Activated naive CD4-positive, alpha-beta T cell treated with anti-CD3 and anti-CD28 coated beads for 36 hours (primary cell): Measurements from ENCODE around the gene GALNT17. TPM values are rescaled to one million over a fixed set of nuclear protein-coding genes. Genes with fewer than 3 reads are reported as not detected.
"Not testable (repeated sequence)": the region's sequence is repeated elsewhere in the genome, so short reads cannot be mapped to it uniquely, and the experiment has no call there.

ENCODE experiments used
- CTCF ChIA-PET: fragments of 350-600 bp; sonication (Branson Sonifier 250); formaldehyde crosslinking; loops from one replicate; lab custom pipeline; 2021; ENCODE audit warnings: antibody characterized with exemption; lab: Charles Lee
- DNase-seq: peaks from one replicate; pipeline ENCODE4 v3.0.0-alpha.2; 2020
- H3K27ac Mint-ChIP-seq: one replicate; pipeline ENCODE4 v1.8.0; 2021; ENCODE audit warnings: mild to moderate bottlenecking, mixed read lengths
- H3K27me3 Mint-ChIP-seq: one replicate; pipeline ENCODE4 v1.8.0; 2021; ENCODE audit warnings: low read depth, mixed read lengths
- H3K36me3 Mint-ChIP-seq: one replicate; pipeline ENCODE4 v1.8.0; 2021; ENCODE audit warnings: low read depth, mixed read lengths
- H3K4me1 Mint-ChIP-seq: one replicate; pipeline ENCODE4 v1.8.0; 2021; ENCODE audit warnings: low read depth, mixed read lengths
- H3K4me3 Mint-ChIP-seq: one replicate; pipeline ENCODE4 v1.8.0; 2021; ENCODE audit warnings: mild to moderate bottlenecking, moderate library complexity, mixed read lengths
- H3K9me3 Mint-ChIP-seq: one replicate; pipeline ENCODE4 v1.8.0; 2021; ENCODE audit warnings: mixed read lengths
- intact Hi-C: fragments of 100-400 bp; cut with micrococcal nuclease; formaldehyde crosslinking; loops from one replicate; pipeline ENCODE4 v1.15.1; 2023
- total RNA-seq, 2 experiments: library from RNA; stranded (reverse); gene quantifications; one replicate each; pipeline ENCODE4 v1.2.3, GENCODE V29; 2021

Gene GALNT17
- total RNA-seq, 2 experiments from 2014 or later: not detected

- intact Hi-C loops: no loop called here
- Mint-ChIP-seq H3K9me3 (peaks cover 3% of the 10 kb centered on the region), H3K4me3 (no peak overlapping the region), H3K4me1 (no peaks in the 10 kb centered on the region), H3K36me3 (no peaks in the 10 kb centered on the region), H3K27me3 (no peaks in the 10 kb centered on the region), H3K27ac (no peak overlapping the region)
- DNase-seq: no peak
- CTCF ChIA-PET: no interaction called here
Measured at GRCh38 chr7:71638108-71638507, 506.2 kb downstream of the GALNT17 start.

GRCh38 chr7:71639382-71640085, 507.6 kb downstream of the GALNT17 start:
- CTCF ChIA-PET: no interaction called here
- intact Hi-C loops: no loop called here
- H3K27ac Mint-ChIP-seq: no peak overlapping the region
- H3K36me3 Mint-ChIP-seq: peaks cover 1% of the 10 kb centered on the region
- no peaks in the 10 kb centered on the region for H3K27me3 Mint-ChIP-seq
- no peak for DNase-seq
- H3K4me1 Mint-ChIP-seq: no peaks in the 10 kb centered on the region
- H3K4me3 Mint-ChIP-seq: no peak overlapping the region
- H3K9me3 Mint-ChIP-seq: peaks cover 3% of the 10 kb centered on the region

GRCh38 chr7:71643031-71643430, 511.1 kb downstream of the GALNT17 start:
- DNase-seq, CTCF ChIA-PET, H3K27ac Mint-ChIP-seq, H3K4me1 Mint-ChIP-seq, H3K36me3 Mint-ChIP-seq, H3K4me3 Mint-ChIP-seq, intact Hi-C loops, H3K27me3 Mint-ChIP-seq: not testable (repeated sequence)
- peaks cover 14% of the 10 kb centered on the region for H3K9me3 Mint-ChIP-seq

- Mint-ChIP-seq H3K36me3 (peaks cover 1% of the 10 kb centered on the region), H3K27ac (no peak overlapping the region), H3K4me1 (no peaks in the 10 kb centered on the region), H3K27me3 (no peaks in the 10 kb centered on the region), H3K9me3 (peaks cover 19% of the 10 kb centered on the region), H3K4me3 (no peak overlapping the region)
- no peak for DNase-seq
- CTCF ChIA-PET: no interaction called here
- intact Hi-C loops: no loop called here
Measured at GRCh38 chr7:71645836-71646235, 513.9 kb downstream of the GALNT17 start.

- H3K4me1 Mint-ChIP-seq: no peaks in the 10 kb centered on the region
- no peaks in the 10 kb centered on the region for H3K36me3 Mint-ChIP-seq
- H3K27ac Mint-ChIP-seq: no peak overlapping the region
- no peaks in the 10 kb centered on the region for H3K27me3 Mint-ChIP-seq
- H3K4me3 Mint-ChIP-seq: no peak overlapping the region
- CTCF ChIA-PET: no interaction called here
- peaks cover 18% of the 10 kb centered on the region for H3K9me3 Mint-ChIP-seq
- DNase-seq: no peak
- intact Hi-C loops: no loop called here
Measured at GRCh38 chr7:71649812-71650211, 517.9 kb downstream of the GALNT17 start.

GRCh38 chr7:71650653-71651337, 518.9 kb downstream of the GALNT17 start:
- CTCF ChIA-PET: no interaction called here
- H3K9me3 Mint-ChIP-seq: peaks cover 14% of the 10 kb centered on the region
- H3K4me3 Mint-ChIP-seq: no peak overlapping the region
- no peaks in the 10 kb centered on the region for H3K27me3 Mint-ChIP-seq
- no peaks in the 10 kb centered on the region for H3K36me3 Mint-ChIP-seq
- DNase-seq: no peak
- intact Hi-C loops: no loop called here
- no peaks in the 10 kb centered on the region for H3K4me1 Mint-ChIP-seq
- H3K27ac Mint-ChIP-seq: no peak overlapping the region

GRCh38 chr7:71652510-71652909, 520.6 kb downstream of the GALNT17 start:
- no peaks in the 10 kb centered on the region for H3K27me3 Mint-ChIP-seq
- intact Hi-C loops: no loop called here
- no peak for DNase-seq
- CTCF ChIA-PET: no interaction called here
- H3K4me1 Mint-ChIP-seq: no peaks in the 10 kb centered on the region
- peaks cover 17% of the 10 kb centered on the region for H3K9me3 Mint-ChIP-seq
- no peak overlapping the region for H3K4me3 Mint-ChIP-seq
- H3K36me3 Mint-ChIP-seq: no peaks in the 10 kb centered on the region
- H3K27ac Mint-ChIP-seq: no peak overlapping the region

- H3K4me3 Mint-ChIP-seq: no peak overlapping the region
- no peaks in the 10 kb centered on the region for H3K4me1 Mint-ChIP-seq
- no peak for DNase-seq
- CTCF ChIA-PET: no interaction called here
- H3K36me3 Mint-ChIP-seq: peaks cover 2% of the 10 kb centered on the region
- H3K27me3 Mint-ChIP-seq: no peaks in the 10 kb centered on the region
- intact Hi-C loops: no loop called here
- peaks cover 15% of the 10 kb centered on the region for H3K9me3 Mint-ChIP-seq
- H3K27ac Mint-ChIP-seq: no peak overlapping the region
Measured at GRCh38 chr7:71657386-71657785, 525.4 kb downstream of the GALNT17 start.

- DNase-seq: no peak
- Mint-ChIP-seq H3K9me3 (peaks cover 18% of the 10 kb centered on the region), H3K4me1 (no peaks in the 10 kb centered on the region), H3K36me3 (peaks cover 2% of the 10 kb centered on the region), H3K27ac (no peak overlapping the region), H3K4me3 (no peak overlapping the region), H3K27me3 (no peaks in the 10 kb centered on the region)
- CTCF ChIA-PET: no interaction called here
- intact Hi-C loops: no loop called here
Measured at GRCh38 chr7:71659622-71660021, 527.7 kb downstream of the GALNT17 start.

- no peak overlapping the region for H3K4me3 Mint-ChIP-seq
- H3K4me1 Mint-ChIP-seq: no peaks in the 10 kb centered on the region
- peaks cover 2% of the 10 kb centered on the region for H3K36me3 Mint-ChIP-seq
- peaks cover 15% of the 10 kb centered on the region for H3K9me3 Mint-ChIP-seq
- no peak for DNase-seq
- intact Hi-C loops: no loop called here
- no peaks in the 10 kb centered on the region for H3K27me3 Mint-ChIP-seq
- H3K27ac Mint-ChIP-seq: no peak overlapping the region
- CTCF ChIA-PET: no interaction called here
Measured at GRCh38 chr7:71661671-71662224, 529.8 kb downstream of the GALNT17 start.

- H3K27ac Mint-ChIP-seq: no peak overlapping the region
- DNase-seq: no peak
- H3K27me3 Mint-ChIP-seq: no peaks in the 10 kb centered on the region
- CTCF ChIA-PET: no interaction called here
- intact Hi-C loops: no loop called here
- no peaks in the 10 kb centered on the region for H3K4me1 Mint-ChIP-seq
- no peaks in the 10 kb centered on the region for H3K36me3 Mint-ChIP-seq
- peaks cover 14% of the 10 kb centered on the region for H3K9me3 Mint-ChIP-seq
- no peak overlapping the region for H3K4me3 Mint-ChIP-seq
Measured at GRCh38 chr7:71665716-71666115, 533.8 kb downstream of the GALNT17 start.

GRCh38 chr7:71668572-71668971, 536.6 kb downstream of the GALNT17 start:
- CTCF ChIA-PET: no interaction called here
- H3K4me1 Mint-ChIP-seq: no peaks in the 10 kb centered on the region
- peaks cover 7% of the 10 kb centered on the region for H3K9me3 Mint-ChIP-seq
- H3K4me3 Mint-ChIP-seq: no peak overlapping the region
- intact Hi-C loops: no loop called here
- H3K27ac Mint-ChIP-seq: no peak overlapping the region
- H3K27me3 Mint-ChIP-seq: no peaks in the 10 kb centered on the region
- no peaks in the 10 kb centered on the region for H3K36me3 Mint-ChIP-seq
- DNase-seq: no peak

GRCh38 chr7:71679480-71679879, 547.5 kb downstream of the GALNT17 start:
- H3K9me3 Mint-ChIP-seq: peaks cover 9% of the 10 kb centered on the region
- H3K36me3 Mint-ChIP-seq: no peaks in the 10 kb centered on the region
- CTCF ChIA-PET: no interaction called here
- no peak overlapping the region for H3K27ac Mint-ChIP-seq
- intact Hi-C loops: no loop called here
- H3K4me1 Mint-ChIP-seq: no peaks in the 10 kb centered on the region
- no peaks in the 10 kb centered on the region for H3K27me3 Mint-ChIP-seq
- DNase-seq: no peak
- no peak overlapping the region for H3K4me3 Mint-ChIP-seq
